Fibroblast of lung (primary cell): ENCODE results near the gene PLOD3. TPM values are rescaled to one million over a fixed set of nuclear protein-coding genes. Genes with fewer than 3 reads are reported as not detected.

ENCODE experiments used
- DNase-seq, 2 donors: peaks; one replicate each; pipeline versions ENCODE4 v3.0.0 to v3.0.0-alpha.2; 2010; ENCODE audit warnings: low read depth in 2 of 2
- H2AFZ ChIP-seq: 2 replicates; pipeline ENCODE4 v1.5.1; 2012; ENCODE audit warnings: low read length, control low read depth, inconsistent platforms
- H3K27ac ChIP-seq: 2 replicates; pipeline ENCODE4 v1.5.1; 2011; ENCODE audit warnings: low read length, control low read depth; ENCODE audit not compliant: insufficient read depth
- H3K27me3 ChIP-seq: 2 replicates; pipeline ENCODE4 v1.5.1; 2011; ENCODE audit warnings: mild to moderate bottlenecking, low read length; ENCODE audit not compliant: control insufficient read depth, insufficient read depth
- H3K36me3 ChIP-seq: 2 replicates; pipeline ENCODE4 v1.5.1; 2011; ENCODE audit warnings: low read length; ENCODE audit not compliant: control insufficient read depth, insufficient read depth
- H3K4me1 ChIP-seq: 2 replicates; pipeline ENCODE4 v1.5.1; 2011; ENCODE audit warnings: low read length; ENCODE audit not compliant: control insufficient read depth, insufficient read depth; ENCODE audit errors: extremely low read depth
- H3K4me2 ChIP-seq: 2 replicates; pipeline ENCODE4 v1.5.1; 2011; ENCODE audit warnings: low read length, control low read depth; ENCODE audit not compliant: insufficient read depth; ENCODE audit errors: extremely low read depth
- H3K4me3 ChIP-seq, 4 experiments: fragments of 200-600 bp in 1 of 4; sonication (generic) in 1 of 4; replicated peaks in 1 of 4; 2 replicates each; pipeline ENCODE4 v1.5.1; 2011 to 2016; ENCODE audit warnings: low read length in 4 of 4, low read depth in 3 of 4, mild to moderate bottlenecking in 3 of 4, control low read depth in 2 of 4, inconsistent platforms in 1 of 4, mixed read lengths in 1 of 4; ENCODE audit not compliant: insufficient read depth in 1 of 4; ENCODE audit errors: control extremely low read depth in 1 of 4
- H3K79me2 ChIP-seq: 2 replicates; pipeline ENCODE4 v1.5.1; 2012; ENCODE audit warnings: mild to moderate bottlenecking, low read length, inconsistent platforms; ENCODE audit not compliant: control insufficient read depth, insufficient read depth
- H3K9ac ChIP-seq: 2 replicates; pipeline ENCODE4 v1.5.1; 2011; ENCODE audit warnings: mild to moderate bottlenecking, low read length, control low read depth; ENCODE audit not compliant: insufficient read depth
- H3K9me3 ChIP-seq: 2 replicates; pipeline ENCODE4 v1.5.1; 2012; ENCODE audit warnings: low read depth, low read length; ENCODE audit not compliant: control insufficient read depth, insufficient read depth
- H4K20me1 ChIP-seq: 2 replicates; pipeline ENCODE4 v1.5.1; 2011; ENCODE audit warnings: low read length; ENCODE audit not compliant: control insufficient read depth, insufficient read depth; ENCODE audit errors: extremely low read depth
- EZH2 ChIP-seq: IDR thresholded peaks from 2 replicates; pipeline ENCODE4 v1.5.1; 2012; ENCODE audit warnings: low read length, control low read depth, mild to moderate bottlenecking; ENCODE audit errors: missing control alignments
- polyA plus RNA-seq, 2 donors: library from polyadenylated mRNA; depleted of rRNA in 1 of 2; stranded (reverse) in 1 of 2; unstranded in 1 of 2; fragments of >200 nt; gene quantifications; 2 replicates each; pipeline ENCODE4 v1.2.1, GENCODE V29; 2011 to 2012; ENCODE audit warnings: missing spikeins in 1 of 2
- total RNA-seq: library from RNA; depleted of rRNA; stranded (reverse); fragments of >200 nt; gene quantifications from 2 replicates; pipeline ENCODE4 v1.2.1, GENCODE V29; 2014
- TF ChIP-seq, protein P1 (sequence below), 2 donors: IDR thresholded peaks in 1 of 2; conservative IDR thresholded peaks in 1 of 2; 1 replicate in 1 of 2; 2 replicates in 1 of 2; pipeline ENCODE4 v1.5.1; 2011 to 2012; ENCODE audit warnings: low read length in 2 of 2, control low read depth in 1 of 2, inconsistent platforms in 1 of 2, low read depth in 1 of 2, mild to moderate bottlenecking in 1 of 2

PLOD3 gene
- total and polyA plus RNA-seq, 2 donors (not counting 1 experiment from before 2014, with no cell fraction given): 86.0 to 89.0 TPM

DNA sequence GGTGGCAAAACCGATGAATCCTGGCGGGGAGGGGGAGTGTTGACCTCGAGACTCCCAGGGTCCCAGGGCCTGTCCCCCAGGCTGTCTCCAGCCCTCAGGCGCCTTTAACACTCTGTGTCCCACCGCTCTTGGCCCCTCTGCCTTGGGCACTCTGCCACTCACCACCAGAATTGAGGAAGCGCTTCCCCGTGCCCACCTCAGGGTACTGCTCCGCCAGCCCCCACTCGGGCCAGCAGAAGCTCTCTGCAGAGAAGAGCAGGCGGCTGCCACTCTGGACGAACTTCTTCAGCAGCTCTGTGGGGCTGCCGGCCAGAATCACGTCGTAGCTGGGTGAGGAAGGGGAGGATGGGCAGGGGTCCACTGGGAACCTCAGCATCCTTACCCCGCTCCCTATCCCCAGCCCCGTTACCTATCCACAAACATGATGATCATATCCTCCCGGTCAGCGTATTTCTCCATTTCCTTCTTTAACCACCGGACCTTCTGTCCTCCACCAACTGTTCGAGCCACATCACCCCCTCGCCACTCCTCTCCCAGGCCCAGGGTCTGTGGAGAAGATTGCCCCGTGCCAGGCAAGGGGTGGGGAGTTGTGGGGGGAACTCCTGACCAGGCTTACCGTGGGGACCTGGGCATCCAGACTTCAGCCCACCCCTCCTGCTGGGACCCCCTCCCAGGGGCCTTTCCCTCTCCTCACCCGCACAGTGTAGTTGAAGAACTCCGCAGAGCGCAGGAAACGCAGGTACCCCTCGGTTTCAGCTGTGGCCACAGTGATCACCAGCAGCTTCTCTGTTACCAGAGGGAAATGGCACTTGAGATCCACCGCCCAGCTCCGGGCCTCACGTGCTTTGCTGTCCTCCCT lies 1.2 kb downstream of the PLOD3 start:
- peak overlapping the region; percentile 97 for H3K4me2 ChIP-seq
- peaks cover 18% of the 10 kb centered on the region for H3K36me3 ChIP-seq
- H3K27ac ChIP-seq: peak overlapping the region; percentile 98
- no peaks in the 10 kb centered on the region for H4K20me1 ChIP-seq
- peak overlapping the region; percentile 61 for H2AFZ ChIP-seq
- DNase-seq: no peak
- no peaks in the 10 kb centered on the region for H3K9me3 ChIP-seq
- peaks cover 29% of the 10 kb centered on the region for H3K79me2 ChIP-seq
- no peak for TF ChIP-seq EZH2
- TF ChIP-seq, protein P1, sequence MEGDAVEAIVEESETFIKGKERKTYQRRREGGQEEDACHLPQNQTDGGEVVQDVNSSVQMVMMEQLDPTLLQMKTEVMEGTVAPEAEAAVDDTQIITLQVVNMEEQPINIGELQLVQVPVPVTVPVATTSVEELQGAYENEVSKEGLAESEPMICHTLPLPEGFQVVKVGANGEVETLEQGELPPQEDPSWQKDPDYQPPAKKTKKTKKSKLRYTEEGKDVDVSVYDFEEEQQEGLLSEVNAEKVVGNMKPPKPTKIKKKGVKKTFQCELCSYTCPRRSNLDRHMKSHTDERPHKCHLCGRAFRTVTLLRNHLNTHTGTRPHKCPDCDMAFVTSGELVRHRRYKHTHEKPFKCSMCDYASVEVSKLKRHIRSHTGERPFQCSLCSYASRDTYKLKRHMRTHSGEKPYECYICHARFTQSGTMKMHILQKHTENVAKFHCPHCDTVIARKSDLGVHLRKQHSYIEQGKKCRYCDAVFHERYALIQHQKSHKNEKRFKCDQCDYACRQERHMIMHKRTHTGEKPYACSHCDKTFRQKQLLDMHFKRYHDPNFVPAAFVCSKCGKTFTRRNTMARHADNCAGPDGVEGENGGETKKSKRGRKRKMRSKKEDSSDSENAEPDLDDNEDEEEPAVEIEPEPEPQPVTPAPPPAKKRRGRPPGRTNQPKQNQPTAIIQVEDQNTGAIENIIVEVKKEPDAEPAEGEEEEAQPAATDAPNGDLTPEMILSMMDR (conservative IDR thresholded peaks at IDR 0.05 in 1 of 2, IDR thresholded peaks at IDR 0.05 in 1 of 2; ENCODE audit: low read depth in 1 of 2, low read length in 2 of 2): no peak
- H3K9ac ChIP-seq: peak overlapping the region; percentile 82
- no peaks in the 10 kb centered on the region for H3K27me3 ChIP-seq
- H3K4me3 ChIP-seq: peak overlapping the region; percentile 88 to 98 (median 94)
- peaks cover 10% of the 10 kb centered on the region for H3K4me1 ChIP-seq

DNA sequence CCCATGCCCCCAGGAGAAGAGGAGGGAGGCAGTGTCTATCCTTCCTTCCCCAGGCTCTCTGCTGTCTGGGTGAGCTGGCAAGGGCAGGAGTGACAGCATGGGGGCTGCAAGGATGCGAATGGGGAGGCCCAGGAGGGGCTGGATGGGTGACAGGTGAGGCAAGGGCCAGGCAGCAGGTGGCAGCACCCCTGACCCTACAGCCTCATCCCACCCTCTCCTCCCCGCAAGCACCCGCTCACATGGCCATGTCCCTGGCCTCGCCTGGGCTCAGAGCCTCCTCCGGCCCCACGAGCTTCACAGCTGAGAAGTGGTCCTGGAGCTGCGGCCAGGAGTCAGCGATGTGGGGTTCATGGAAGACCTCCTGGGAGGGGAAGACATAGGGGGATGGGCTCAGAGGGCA lies 5.4 kb downstream of the PLOD3 start:
- H3K9ac ChIP-seq: no peak overlapping the region
- no peaks in the 10 kb centered on the region for H3K27me3 ChIP-seq
- DNase-seq: no peak
- TF ChIP-seq EZH2: no peak
- TF ChIP-seq, protein P1 (conservative IDR thresholded peaks at IDR 0.05 in 1 of 2, IDR thresholded peaks at IDR 0.05 in 1 of 2; ENCODE audit: low read depth in 1 of 2, low read length in 2 of 2): no peak
- H3K9me3 ChIP-seq: no peaks in the 10 kb centered on the region
- H4K20me1 ChIP-seq: no peaks in the 10 kb centered on the region
- peaks cover 29% of the 10 kb centered on the region for H3K36me3 ChIP-seq
- peaks cover 16% of the 10 kb centered on the region for H3K79me2 ChIP-seq
- H2AFZ ChIP-seq: no peak overlapping the region
- peaks cover 10% of the 10 kb centered on the region for H3K4me1 ChIP-seq
- no peak overlapping the region for H3K4me2 ChIP-seq
- H3K27ac ChIP-seq: no peak overlapping the region
- H3K4me3 ChIP-seq: no peak overlapping the region

DNA sequence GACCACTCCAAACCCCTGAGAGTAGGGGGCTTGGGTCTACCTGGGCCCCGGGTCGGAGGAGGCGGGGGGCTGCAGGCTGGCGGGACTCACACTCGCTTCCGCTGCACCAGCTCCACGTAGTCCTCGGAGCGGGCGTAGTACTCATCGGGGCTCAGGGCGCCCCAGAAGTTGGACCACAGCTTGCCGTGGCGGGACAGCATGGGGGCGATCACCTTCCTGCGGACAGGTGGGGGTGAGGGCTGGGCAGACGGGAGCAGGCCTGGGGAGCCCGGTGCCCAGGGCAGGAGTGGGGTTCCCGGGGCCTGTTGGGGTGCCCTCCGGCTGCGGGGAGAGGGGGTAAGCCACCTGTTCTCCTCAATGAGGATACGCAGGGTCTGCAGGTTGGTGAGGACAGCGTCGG lies 5.9 kb downstream of the PLOD3 start:
- no peaks in the 10 kb centered on the region for H3K9me3 ChIP-seq
- H3K4me3 ChIP-seq: no peak overlapping the region
- H2AFZ ChIP-seq: no peak overlapping the region
- TF ChIP-seq EZH2: no peak
- TF ChIP-seq, protein P1 (conservative IDR thresholded peaks at IDR 0.05 in 1 of 2, IDR thresholded peaks at IDR 0.05 in 1 of 2; ENCODE audit: low read depth in 1 of 2, low read length in 2 of 2): no peak
- peaks cover 11% of the 10 kb centered on the region for H3K79me2 ChIP-seq
- no peak overlapping the region for H3K27ac ChIP-seq
- H3K4me2 ChIP-seq: no peak overlapping the region
- no peak for DNase-seq
- peaks cover 29% of the 10 kb centered on the region for H3K36me3 ChIP-seq
- no peak overlapping the region for H3K9ac ChIP-seq
- no peaks in the 10 kb centered on the region for H4K20me1 ChIP-seq
- H3K27me3 ChIP-seq: no peaks in the 10 kb centered on the region
- peaks cover 10% of the 10 kb centered on the region for H3K4me1 ChIP-seq
